DOHH2 (cell line): ENCODE measurements around the gene WDR64.
"Not testable (repeated sequence)": the region's sequence is repeated elsewhere in the genome, so short reads cannot be mapped to it uniquely, and the experiment has no call there.

ENCODE experiments used
- H3F3A ChIP-seq: fragments of 200-600 bp; sonication (generic), shearing (Covaris generic); 2 replicates; pipeline ENCODE4 v1.6.0; 2016; ENCODE audit warnings: antibody characterized with exemption, mild to moderate bottlenecking; ENCODE audit not compliant: control insufficient read depth, insufficient read depth
- H3K27ac ChIP-seq: fragments of 200-600 bp; sonication (generic); 2 replicates; pipeline ENCODE4 v1.5.1; 2014; ENCODE audit warnings: low read depth, mild to moderate bottlenecking, low read length, moderate library complexity
- H3K27me3 ChIP-seq: fragments of 200-600 bp; sonication (generic); 2 replicates; pipeline ENCODE4 v1.6.1; 2014; ENCODE audit warnings: mild to moderate bottlenecking, low read length, mixed read lengths; ENCODE audit not compliant: control insufficient read depth
- H3K36me3 ChIP-seq: fragments of 200-600 bp; sonication (generic); 2 replicates; pipeline ENCODE4 v1.6.1; 2014; ENCODE audit warnings: mild to moderate bottlenecking, low read length, moderate library complexity, mixed read lengths; ENCODE audit not compliant: control insufficient read depth
- H3K4me1 ChIP-seq: fragments of 200-600 bp; sonication (generic); 2 replicates; pipeline ENCODE4 v1.6.1; 2014; ENCODE audit warnings: mild to moderate bottlenecking, low read length, mixed read lengths; ENCODE audit not compliant: control insufficient read depth
- H3K4me2 ChIP-seq: fragments of 200-600 bp; sonication (generic); 2 replicates; pipeline ENCODE4 v1.6.0; 2014; ENCODE audit warnings: mild to moderate bottlenecking, low read length, moderate library complexity
- H3K4me3 ChIP-seq: fragments of 200-600 bp; sonication (generic); 2 replicates; pipeline ENCODE4 v1.5.1; 2014; ENCODE audit warnings: mild to moderate bottlenecking, low read length, mixed read lengths
- H3K79me2 ChIP-seq: fragments of 200-600 bp; sonication (generic); 2 replicates; pipeline ENCODE4 v1.6.1; 2014; ENCODE audit warnings: mild to moderate bottlenecking, low read length, mixed read lengths; ENCODE audit not compliant: control insufficient read depth
- H3K9me2 ChIP-seq: fragments of 200-600 bp; sonication (generic); replicated peaks from 2 replicates; pipeline ENCODE4 v1.6.1; 2014; ENCODE audit warnings: mild to moderate bottlenecking, low read length, mixed read lengths; ENCODE audit not compliant: control insufficient read depth
- H3K9me3 ChIP-seq: fragments of 200-600 bp; sonication (generic); 2 replicates; pipeline ENCODE4 v1.6.1; 2014; ENCODE audit warnings: antibody characterized with exemption, low read length, mixed read lengths; ENCODE audit not compliant: control insufficient read depth, insufficient read depth
- H4K20me1 ChIP-seq: fragments of 200-600 bp; sonication (generic); 2 replicates; pipeline ENCODE4 v1.6.0; 2014; ENCODE audit warnings: low read depth, mild to moderate bottlenecking, antibody characterized with exemption, low read length, moderate library complexity; ENCODE audit not compliant: control insufficient read depth, insufficient read depth
- CTCF ChIP-seq: fragments of 200-600 bp; sonication (generic); IDR thresholded peaks from one replicate; pipeline ENCODE4 v1.5.1; 2014; ENCODE audit warnings: antibody characterized with exemption, mild to moderate bottlenecking, low read depth, low read length; ENCODE audit not compliant: poor library complexity, severe bottlenecking
- EZH2phosphoT487 ChIP-seq: fragments of 200-600 bp; sonication (generic); IDR thresholded peaks from 2 replicates; pipeline ENCODE4 v1.6.1; 2017; ENCODE audit warnings: borderline replicate concordance, mild to moderate bottlenecking, antibody characterized with exemption, low read length, moderate library complexity, mixed read lengths

WDR64 gene

GRCh38 chr1:241658081-241658793, 6.2 kb downstream of the WDR64 start:
- Histone ChIP-seq H3F3A (no peaks in the 10 kb centered on the region), H4K20me1 (no peaks in the 10 kb centered on the region), H3K27me3 (no peaks in the 10 kb centered on the region), H3K9me2 (no peaks in the 10 kb centered on the region), H3K9me3 (no peaks in the 10 kb centered on the region), H3K27ac (no peak overlapping the region), H3K4me1 (no peaks in the 10 kb centered on the region), H3K4me2 (no peak overlapping the region), H3K36me3 (no peaks in the 10 kb centered on the region), H3K4me3 (no peak overlapping the region), H3K79me2 (no peaks in the 10 kb centered on the region)
- TF ChIP-seq EZH2phosphoT487 (no peak), CTCF (no peak)

GRCh38 chr1:241659016-241659415, 6.9 kb downstream of the WDR64 start:
- not testable (repeated sequence) for H3K4me1 ChIP-seq, H3K27me3 ChIP-seq, H4K20me1 ChIP-seq, H3K4me3 ChIP-seq, H3K4me2 ChIP-seq, H3K9me2 ChIP-seq, H3K79me2 ChIP-seq, H3K36me3 ChIP-seq, H3F3A ChIP-seq, H3K9me3 ChIP-seq, H3K27ac ChIP-seq

GRCh38 chr1:241660424-241660972, 8.4 kb downstream of the WDR64 start:
- no peaks in the 10 kb centered on the region for H3F3A ChIP-seq

More at GRCh38 chr1:241660424-241660972, 8.4 kb downstream of the WDR64 start:
- no peak for TF ChIP-seq CTCF
- no peak overlapping the region for H3K27ac ChIP-seq
- no peaks in the 10 kb centered on the region for H4K20me1 ChIP-seq
- H3K9me2 ChIP-seq: no peaks in the 10 kb centered on the region
- no peaks in the 10 kb centered on the region for H3K4me1 ChIP-seq
- H3K79me2 ChIP-seq: no peaks in the 10 kb centered on the region
- H3K4me2 ChIP-seq: no peak overlapping the region
- no peaks in the 10 kb centered on the region for H3K9me3 ChIP-seq
- H3K36me3 ChIP-seq: no peaks in the 10 kb centered on the region
- no peak overlapping the region for H3K4me3 ChIP-seq
- H3K27me3 ChIP-seq: no peaks in the 10 kb centered on the region
